Fibroblast of skin of scalp (primary cell): ENCODE data around the gene DENND5B.
A peak's percentile ranks its signal among the peaks of the same experiment; 100 is the strongest.
"Not testable (repeated sequence)": the region's sequence is repeated elsewhere in the genome, so short reads cannot be mapped to it uniquely, and the experiment has no call there.

Source experiments
- DNase-seq: peaks from one replicate; pipeline ENCODE4 v3.0.0-alpha.2; 2013

The DENND5B gene

DNA sequence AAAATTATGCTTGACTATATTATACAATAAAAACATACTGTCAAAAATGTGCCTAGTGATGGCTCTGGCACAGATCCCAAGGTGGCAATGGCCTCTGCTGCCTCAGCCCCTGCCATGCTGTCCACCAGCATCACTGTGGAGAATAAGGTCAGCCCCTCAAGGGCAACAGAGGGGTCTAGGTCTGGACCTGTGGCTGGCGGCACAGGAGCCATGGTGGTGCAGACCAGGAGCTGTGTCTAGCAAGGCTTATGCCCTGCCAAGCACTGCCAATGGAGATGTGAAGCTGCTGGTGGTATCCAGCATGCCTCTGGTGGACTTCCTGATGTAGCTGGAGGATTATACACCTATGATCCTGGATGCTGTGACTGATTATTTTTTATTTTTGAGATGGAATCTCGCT is 125.9 kb downstream of the DENND5B start:
- no peak for DNase-seq

GRCh38 chr12:31460024-31460423 is 130.9 kb downstream of the DENND5B start:
- no peak for DNase-seq

DNA sequence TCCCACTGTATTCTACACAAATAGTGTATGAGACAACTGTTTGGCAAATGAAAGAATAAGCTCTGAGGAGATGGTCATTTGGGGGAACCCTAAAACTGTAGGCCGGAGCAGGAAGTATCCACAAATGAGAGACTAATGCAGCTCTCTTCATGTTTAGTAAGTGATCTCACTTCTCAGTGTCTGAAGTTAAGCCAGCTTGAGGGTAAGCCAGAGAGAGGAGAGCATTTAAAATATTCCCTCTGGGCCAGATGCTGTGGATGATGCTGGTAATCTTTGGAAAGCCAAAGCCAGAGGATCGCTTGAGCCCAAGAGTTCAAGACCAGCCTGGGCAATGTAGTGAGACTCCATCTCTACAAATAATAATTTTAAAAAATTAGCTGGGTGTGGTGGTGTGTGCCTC is 134.4 kb downstream of the DENND5B start:
- DNase-seq: no peak

- no peak for DNase-seq
Observed at GRCh38 chr12:31444736-31445135, 146.2 kb downstream of the DENND5B start.

DNA sequence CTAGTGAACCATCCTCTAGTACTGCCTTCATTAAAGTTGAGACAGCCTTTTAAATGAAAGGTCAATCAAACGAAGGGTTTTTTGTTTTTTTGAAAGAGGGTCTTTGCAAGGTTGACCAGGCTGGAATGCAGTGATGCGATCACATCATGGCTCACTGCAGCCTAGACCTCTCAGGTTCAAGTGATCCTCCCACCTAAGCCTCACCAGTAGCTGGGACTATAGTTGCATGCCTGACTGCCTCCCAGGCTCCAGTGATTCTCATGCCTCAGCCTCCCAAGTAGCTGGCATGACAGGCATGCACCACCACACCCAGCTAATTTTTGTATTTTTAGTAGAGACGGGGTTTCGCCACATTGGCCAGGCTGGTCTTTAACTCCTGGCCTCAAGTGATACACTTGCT is 150.3 kb downstream of the DENND5B start:
- DNase-seq: no peak

DNA sequence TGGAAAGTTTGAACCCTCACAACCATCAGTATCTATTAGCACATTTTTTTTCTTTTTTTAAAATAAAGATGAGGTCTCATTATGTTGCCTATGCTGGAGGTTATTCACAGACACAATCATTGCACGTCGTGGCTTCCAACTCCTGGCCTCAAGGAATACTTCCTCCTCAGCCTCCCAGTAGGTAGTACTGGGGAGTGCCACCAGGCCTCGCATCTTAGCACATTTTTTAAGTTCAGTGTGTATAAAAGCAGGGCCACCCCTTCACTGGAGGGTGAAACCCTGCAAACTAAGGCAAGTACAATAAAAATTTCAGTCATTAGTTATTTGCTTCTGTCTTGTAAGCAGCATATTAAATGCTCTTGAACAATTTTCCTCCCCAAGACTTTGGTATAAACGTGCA is 150.8 kb downstream of the DENND5B start:
- DNase-seq: no peak

DNA sequence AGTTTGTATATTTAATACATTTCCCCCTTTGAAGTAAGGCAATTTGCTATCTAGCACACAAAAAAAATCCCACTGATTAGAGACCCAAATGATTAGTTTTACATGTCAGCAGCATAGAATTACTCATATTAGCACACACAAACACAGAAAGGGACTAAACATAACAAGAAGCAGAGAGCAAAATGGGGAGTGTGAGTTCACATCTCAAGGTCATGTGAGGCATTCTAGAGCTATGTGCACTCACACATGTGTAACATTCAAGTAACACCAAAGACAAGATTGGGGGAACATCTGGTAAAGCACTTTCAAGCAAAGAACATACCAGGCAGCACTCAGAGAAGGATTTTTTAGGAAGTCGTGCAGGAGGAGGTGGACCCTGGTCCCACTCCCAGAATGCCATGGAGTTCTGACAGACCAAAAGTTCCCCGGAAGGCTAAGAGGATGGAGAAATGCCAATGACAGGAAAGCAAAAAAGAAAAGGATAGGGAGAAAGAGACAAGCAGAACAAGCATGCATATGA is 159.2 kb downstream of the DENND5B start:
- no peak for DNase-seq

DNA sequence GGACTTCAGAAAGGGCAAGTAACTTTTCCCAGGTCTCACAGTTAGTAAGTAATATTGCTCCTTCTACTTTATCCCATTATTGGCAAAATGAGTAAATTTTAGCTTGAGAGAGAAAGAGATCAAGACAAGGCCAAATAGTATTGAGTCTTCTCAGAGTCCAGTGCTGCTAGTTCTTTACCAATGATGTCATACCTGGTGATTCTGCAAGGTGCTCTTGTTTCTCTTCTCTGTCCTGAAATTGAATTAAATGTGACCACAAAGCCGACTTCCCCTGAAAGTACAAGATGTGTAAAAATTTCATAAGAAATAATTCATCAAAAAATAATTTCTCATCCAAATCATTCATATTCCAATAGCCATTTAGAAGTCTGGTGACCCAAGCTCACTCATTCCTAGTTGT is 167.5 kb downstream of the DENND5B start:
- DNase-seq: no peak

- DNase-seq: no peak
Observed at GRCh38 chr12:31412292-31412801, 178.6 kb downstream of the DENND5B start.

GRCh38 chr12:31408763-31409162 is 182.2 kb downstream of the DENND5B start:
- DNase-seq: no peak

GRCh38 chr12:31407562-31407961 is 183.4 kb downstream of the DENND5B start:
- no peak for DNase-seq

DNA sequence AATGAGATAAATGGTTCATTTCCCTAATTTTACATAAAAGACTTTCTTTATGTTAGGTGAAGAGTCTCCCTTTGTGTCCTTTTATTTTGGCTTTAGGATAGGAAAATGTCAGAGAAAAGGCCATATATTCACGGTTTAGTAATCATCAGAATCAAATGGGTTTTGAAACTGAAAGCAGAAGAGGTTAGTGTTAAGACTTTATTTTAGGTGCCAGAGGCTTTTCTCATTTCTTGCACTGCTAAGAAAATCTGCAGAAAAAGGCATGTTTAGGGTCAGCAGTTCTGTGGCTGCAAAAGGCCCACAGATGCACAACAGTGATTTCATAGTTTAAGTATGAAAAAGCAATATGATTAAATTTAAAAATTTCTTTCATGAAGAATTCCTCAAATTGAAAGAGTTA is 184.6 kb downstream of the DENND5B start:
- DNase-seq: no peak

- no peak for DNase-seq
Observed at GRCh38 chr12:31405021-31405420, 185.9 kb downstream of the DENND5B start.

GRCh38 chr12:31403099-31403607 is 187.8 kb downstream of the DENND5B start:
- DNase-seq: peak; percentile 92

DNA sequence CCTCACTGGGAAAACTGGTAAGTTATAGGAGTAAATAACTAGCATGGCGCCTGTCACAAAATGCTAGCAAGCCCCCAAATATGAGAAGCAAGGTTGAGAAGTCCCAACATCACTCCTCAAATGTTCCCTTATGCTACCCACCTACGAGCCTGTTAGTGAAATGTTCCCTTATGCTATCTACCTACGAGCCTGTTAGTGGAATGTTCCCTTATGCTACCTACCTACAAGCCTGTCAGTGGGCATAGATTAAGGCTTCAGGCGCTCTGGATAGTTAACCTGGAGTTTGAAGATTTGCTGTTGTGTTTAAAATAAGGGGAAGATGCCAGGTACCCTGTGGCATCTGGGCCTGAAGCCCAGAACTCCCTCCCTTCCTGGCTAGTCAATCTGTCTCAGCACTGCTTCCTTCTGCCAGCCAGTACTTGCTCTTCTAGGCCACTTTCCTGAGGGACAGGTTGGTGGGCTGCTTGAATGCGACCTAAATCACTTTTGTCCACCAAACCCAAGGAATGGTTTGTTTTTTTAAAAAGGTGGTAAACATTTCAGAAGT is 197.9 kb downstream of the DENND5B start:
- no peak for DNase-seq

- DNase-seq: no peak
Observed at GRCh38 chr12:31390991-31391390, 199.9 kb downstream of the DENND5B start.

DNA sequence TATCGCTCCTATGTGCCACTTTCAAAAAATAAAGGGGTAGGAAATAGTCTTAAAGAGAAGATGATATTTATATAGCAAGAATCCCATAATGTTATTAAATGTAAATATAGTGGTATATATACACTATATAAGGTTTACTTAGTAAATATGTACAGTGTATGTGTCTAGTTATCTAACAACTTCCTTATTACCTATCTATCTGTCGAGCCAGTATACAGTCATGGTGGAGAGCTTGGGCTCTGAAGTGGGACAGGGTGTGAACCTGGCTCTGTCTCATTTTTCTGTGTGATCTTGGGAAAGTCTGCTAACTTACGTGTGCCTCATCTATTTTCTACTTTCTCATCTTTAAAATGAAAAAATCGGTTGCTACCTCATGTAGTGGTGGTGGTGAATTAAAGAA is 202.2 kb downstream of the DENND5B start:
- no peak for DNase-seq

- DNase-seq: no peak
Observed at GRCh38 chr12:31387466-31387865, 203.5 kb downstream of the DENND5B start.

DNA sequence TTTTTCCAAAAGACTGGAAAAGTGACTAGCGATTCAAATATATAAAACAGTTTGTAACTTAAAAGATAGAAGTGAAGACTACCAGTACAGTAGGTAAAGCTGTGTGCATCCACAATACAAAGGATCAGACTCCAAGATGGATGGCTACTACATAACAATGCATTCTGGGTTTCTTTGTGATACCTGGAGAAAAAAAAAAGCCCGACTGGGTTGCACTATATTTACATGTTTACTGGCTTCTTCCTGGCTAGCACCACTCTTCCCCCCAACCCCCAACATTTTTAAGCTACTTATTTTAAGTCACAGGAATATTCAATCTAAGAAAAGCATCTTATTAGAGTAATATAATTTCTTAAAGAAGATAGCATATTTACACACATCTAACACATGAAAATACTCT is 203.9 kb downstream of the DENND5B start:
- no peak for DNase-seq

- no peak for DNase-seq
Observed at GRCh38 chr12:31386364-31386777, 204.6 kb downstream of the DENND5B start.

DNA sequence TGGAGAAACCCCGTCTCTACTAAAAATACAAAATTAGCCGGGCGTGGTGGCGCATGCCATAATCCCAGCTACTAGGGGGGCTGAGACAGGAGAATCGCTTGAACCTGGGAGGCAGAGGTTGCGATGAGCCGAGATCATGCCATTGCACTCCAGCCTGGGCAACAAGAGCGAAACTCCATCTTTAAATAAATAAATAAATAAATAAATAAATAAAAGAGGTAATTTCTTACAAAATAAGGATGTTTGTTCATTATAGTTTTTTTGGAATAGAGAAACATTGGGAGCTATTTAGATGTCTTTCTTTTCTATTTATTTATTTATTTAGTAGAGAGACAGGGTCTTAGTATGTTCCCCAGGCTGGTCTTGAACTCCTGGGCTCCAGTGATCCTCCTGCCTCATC is 213.7 kb downstream of the DENND5B start:
- DNase-seq: not testable (repeated sequence)

DNA sequence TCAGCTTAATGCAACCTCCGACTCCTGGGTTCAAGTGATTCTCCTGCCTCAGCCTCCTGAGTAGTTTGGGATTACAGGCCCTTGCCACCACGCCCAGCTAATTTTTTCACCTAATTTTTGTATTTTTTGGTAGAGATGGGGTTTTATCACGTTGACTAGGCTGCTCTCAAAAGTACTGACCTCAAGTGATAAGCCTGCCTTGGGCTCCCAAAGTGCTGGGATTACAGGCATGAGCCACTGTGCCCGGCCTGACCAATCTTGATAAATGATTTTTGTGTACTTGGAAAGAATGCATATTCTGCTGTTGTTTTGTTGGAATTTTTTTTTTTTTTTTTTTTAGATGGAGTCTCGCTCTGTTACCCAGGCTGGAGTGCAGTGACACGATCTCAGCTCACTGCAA is 215.5 kb downstream of the DENND5B start:
- DNase-seq: not testable (repeated sequence)

DNA sequence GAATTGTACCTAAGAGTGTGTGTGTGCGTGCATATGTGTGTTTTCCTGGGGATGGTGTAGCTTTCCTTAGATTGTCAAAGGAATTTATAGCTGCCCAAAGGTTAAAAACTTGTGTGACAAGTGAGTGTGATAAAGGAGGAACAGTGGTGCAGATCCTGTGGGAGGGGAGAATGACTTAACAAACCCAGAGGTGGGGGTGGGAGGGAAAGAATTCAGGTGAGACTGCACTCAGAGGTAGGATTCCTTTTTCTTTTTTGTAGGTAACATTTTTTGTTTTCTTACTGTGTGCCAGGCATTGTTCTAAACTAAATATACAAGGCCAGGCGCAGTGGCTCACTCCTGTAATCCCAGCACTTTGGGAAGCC is 219.7 kb downstream of the DENND5B start:
- no peak for DNase-seq

- peak; percentile 4 for DNase-seq
Observed at GRCh38 chr12:31370531-31371255, 220.2 kb downstream of the DENND5B start.
